Gastroesophageal sphincter (tissue), 3 donors: ENCODE results near the gene CTNND2.

Experiments used
- CTCF ChIP-seq, 4 experiments: fragments of 200-600 bp in 2 of 4; fragments of 450-650 bp in 2 of 4; sonication (generic) in 1 of 4; IDR thresholded peaks; one replicate each; pipeline ENCODE4 v1.5.1; 2017 to 2019; ENCODE audit warnings: antibody characterized with exemption in 4 of 4, mild to moderate bottlenecking in 2 of 4, moderate library complexity in 2 of 4
- EP300 ChIP-seq: sonication (generic); formaldehyde crosslinking; IDR thresholded peaks from one replicate; pipeline ENCODE4 v1.6.1; 2017; ENCODE audit warnings: antibody characterized with exemption, mild to moderate bottlenecking
- POLR2A ChIP-seq, 2 donors: fragments of 450-650 bp; IDR thresholded peaks; one replicate each; pipeline ENCODE4 v1.6.1; 2017; ENCODE audit warnings: antibody characterized with exemption in 2 of 2, mild to moderate bottlenecking in 2 of 2, moderate library complexity in 1 of 2
- POLR2AphosphoS5 ChIP-seq: sonication (generic); formaldehyde crosslinking; IDR thresholded peaks from one replicate; pipeline ENCODE4 v1.6.1; 2017; ENCODE audit warnings: antibody characterized with exemption

GRCh38 chr5:11525020-11525419 is 379.2 kb downstream of the CTNND2 start:
- TF ChIP-seq CTCF (IDR thresholded peaks at IDR 0.05) = no peak
- no peak for TF ChIP-seq POLR2AphosphoS5
- TF ChIP-seq POLR2A (IDR thresholded peaks at IDR 0.05) = no peak
- no peak for TF ChIP-seq EP300
